ENCODE data around the gene GIMAP4.
"Not testable (repeated sequence)": the region's sequence is repeated elsewhere in the genome, so short reads cannot be mapped to it uniquely, and the experiment has no call there.

GIMAP4 gene

GRCh38 chr7:150567169-150567568 is at the start of gene GIMAP4:
Gene GIMAP4 (plus strand): TSS chr7:150567390. CDS start chr7:150569902, 2,512 bp downstream.
- H3K4me1 ChIP-seq (ENCODE audit: control insufficient read depth, insufficient read depth, low read length), result peaks cover 48% of the 10 kb centered on the region
- no peaks in the 10 kb centered on the region for H3K9me3 ChIP-seq (ENCODE audit: control insufficient read depth, insufficient read depth, low read length)
- no peak within 1 kb of the TSS for H3K9ac ChIP-seq (ENCODE audit: low read depth, low read length)
- H3K36me3 ChIP-seq (ENCODE audit: control insufficient read depth, insufficient read depth, low read length), result no peaks in the 10 kb centered on the region
- H3K27me3 ChIP-seq (ENCODE audit: control insufficient read depth, insufficient read depth, low read length), result no peaks in the 10 kb centered on the region
- H3K4me3 ChIP-seq (ENCODE audit: low read depth, low read length), result no peak within 1 kb of the TSS
- no peak within 1 kb of the TSS for H3K27ac ChIP-seq (ENCODE audit: low read depth, low read length)

GRCh38 chr7:150519310-150519709 is 47.9 kb upstream of the GIMAP4 start:
- H3K4me1 ChIP-seq (ENCODE audit: control insufficient read depth, insufficient read depth, low read length), result peaks cover 16% of the 10 kb centered on the region
- no peak overlapping the region for H3K27ac ChIP-seq (ENCODE audit: low read depth, low read length)
- no peaks in the 10 kb centered on the region for H3K36me3 ChIP-seq (ENCODE audit: control insufficient read depth, insufficient read depth, low read length)
- no peaks in the 10 kb centered on the region; the same call in 1 of the 2 replicates for H3K27me3 ChIP-seq (ENCODE audit: control insufficient read depth, insufficient read depth, low read length)
- H3K9ac ChIP-seq (ENCODE audit: low read depth, low read length), result no peak overlapping the region
- no peaks in the 10 kb centered on the region for H3K9me3 ChIP-seq (ENCODE audit: control insufficient read depth, insufficient read depth, low read length)
- no peak overlapping the region for H3K4me3 ChIP-seq (ENCODE audit: low read depth, low read length)

GRCh38 chr7:150520145-150520544 is 47.0 kb upstream of the GIMAP4 start:
- no peaks in the 10 kb centered on the region for H3K36me3 ChIP-seq (ENCODE audit: control insufficient read depth, insufficient read depth, low read length)
- H3K9me3 ChIP-seq (ENCODE audit: control insufficient read depth, insufficient read depth, low read length), result no peaks in the 10 kb centered on the region; the same call in 1 of the 2 replicates
- no peak overlapping the region for H3K9ac ChIP-seq (ENCODE audit: low read depth, low read length)
- no peak overlapping the region for H3K27ac ChIP-seq (ENCODE audit: low read depth, low read length)
- H3K4me1 ChIP-seq (ENCODE audit: control insufficient read depth, insufficient read depth, low read length), result peaks cover 16% of the 10 kb centered on the region
- no peaks in the 10 kb centered on the region; the same call in 1 of the 2 replicates for H3K27me3 ChIP-seq (ENCODE audit: control insufficient read depth, insufficient read depth, low read length)
- H3K4me3 ChIP-seq (ENCODE audit: low read depth, low read length), result no peak overlapping the region

- H3K9me3 ChIP-seq (ENCODE audit: control insufficient read depth, insufficient read depth, low read length); H3K9ac ChIP-seq (ENCODE audit: low read depth, low read length); H3K27me3 ChIP-seq (ENCODE audit: control insufficient read depth, insufficient read depth, low read length); H3K36me3 ChIP-seq (ENCODE audit: control insufficient read depth, insufficient read depth, low read length): not testable (repeated sequence)
- Histone ChIP-seq H3K27ac (ENCODE audit: low read depth, low read length) (peak overlapping the region; percentile 47), H3K4me3 (ENCODE audit: low read depth, low read length) (peak overlapping the region; percentile 5; the same call in 1 of the 2 replicates), H3K4me1 (ENCODE audit: control insufficient read depth, insufficient read depth, low read length) (peaks cover 16% of the 10 kb centered on the region)
These were observed 44.3 kb upstream of the GIMAP4 start for GRCh38 chr7:150522931-150523330.

GRCh38 chr7:150524018-150524417 is 43.2 kb upstream of the GIMAP4 start:
- H3K27ac ChIP-seq (ENCODE audit: low read depth, low read length), result no peak overlapping the region
- H3K4me1 ChIP-seq (ENCODE audit: control insufficient read depth, insufficient read depth, low read length), result peaks cover 16% of the 10 kb centered on the region
- no peaks in the 10 kb centered on the region for H3K36me3 ChIP-seq (ENCODE audit: control insufficient read depth, insufficient read depth, low read length)
- no peaks in the 10 kb centered on the region; the same call in 1 of the 2 replicates for H3K27me3 ChIP-seq (ENCODE audit: control insufficient read depth, insufficient read depth, low read length)
- no peaks in the 10 kb centered on the region; the same call in 1 of the 2 replicates for H3K9me3 ChIP-seq (ENCODE audit: control insufficient read depth, insufficient read depth, low read length)
- H3K9ac ChIP-seq (ENCODE audit: low read depth, low read length), result no peak overlapping the region
- no peak overlapping the region for H3K4me3 ChIP-seq (ENCODE audit: low read depth, low read length)

GRCh38 chr7:150531704-150532103 is 35.5 kb upstream of the GIMAP4 start:
- Histone ChIP-seq H3K4me3 (ENCODE audit: low read depth, low read length) (no peak overlapping the region), H3K4me1 (ENCODE audit: control insufficient read depth, insufficient read depth, low read length) (no peaks in the 10 kb centered on the region), H3K27me3 (ENCODE audit: control insufficient read depth, insufficient read depth, low read length) (no peaks in the 10 kb centered on the region), H3K9me3 (ENCODE audit: control insufficient read depth, insufficient read depth, low read length) (peaks cover 7% of the 10 kb centered on the region; the same call in 1 of the 2 replicates), H3K36me3 (ENCODE audit: control insufficient read depth, insufficient read depth, low read length) (no peaks in the 10 kb centered on the region), H3K27ac (ENCODE audit: low read depth, low read length) (no peak overlapping the region), H3K9ac (ENCODE audit: low read depth, low read length) (no peak overlapping the region)

- H3K27me3 ChIP-seq (ENCODE audit: control insufficient read depth, insufficient read depth, low read length), result no peaks in the 10 kb centered on the region
- no peaks in the 10 kb centered on the region for H3K36me3 ChIP-seq (ENCODE audit: control insufficient read depth, insufficient read depth, low read length)
- H3K4me1 ChIP-seq (ENCODE audit: control insufficient read depth, insufficient read depth, low read length), result no peaks in the 10 kb centered on the region
- peaks cover 13% of the 10 kb centered on the region for H3K9me3 ChIP-seq (ENCODE audit: control insufficient read depth, insufficient read depth, low read length)
- no peak overlapping the region for H3K27ac ChIP-seq (ENCODE audit: low read depth, low read length)
- H3K4me3 ChIP-seq (ENCODE audit: low read depth, low read length), result no peak overlapping the region
- no peak overlapping the region for H3K9ac ChIP-seq (ENCODE audit: low read depth, low read length)
These were observed 28.9 kb upstream of the GIMAP4 start for GRCh38 chr7:150538259-150538658.

- H3K36me3 ChIP-seq (ENCODE audit: control insufficient read depth, insufficient read depth, low read length), result no peaks in the 10 kb centered on the region
- no peak overlapping the region for H3K27ac ChIP-seq (ENCODE audit: low read depth, low read length)
- no peak overlapping the region for H3K9ac ChIP-seq (ENCODE audit: low read depth, low read length)
- no peaks in the 10 kb centered on the region for H3K4me1 ChIP-seq (ENCODE audit: control insufficient read depth, insufficient read depth, low read length)
- H3K9me3 ChIP-seq (ENCODE audit: control insufficient read depth, insufficient read depth, low read length), result peaks cover 10% of the 10 kb centered on the region
- H3K27me3 ChIP-seq (ENCODE audit: control insufficient read depth, insufficient read depth, low read length), result no peaks in the 10 kb centered on the region
- no peak overlapping the region for H3K4me3 ChIP-seq (ENCODE audit: low read depth, low read length)
These were observed 14.0 kb upstream of the GIMAP4 start for GRCh38 chr7:150553163-150553562.

- Histone ChIP-seq H3K4me1 (ENCODE audit: control insufficient read depth, insufficient read depth, low read length) (no peaks in the 10 kb centered on the region), H3K9me3 (ENCODE audit: control insufficient read depth, insufficient read depth, low read length) (peaks cover 21% of the 10 kb centered on the region), H3K27me3 (ENCODE audit: control insufficient read depth, insufficient read depth, low read length) (no peaks in the 10 kb centered on the region), H3K4me3 (ENCODE audit: low read depth, low read length) (no peak overlapping the region), H3K27ac (ENCODE audit: low read depth, low read length) (no peak overlapping the region), H3K36me3 (ENCODE audit: control insufficient read depth, insufficient read depth, low read length) (no peaks in the 10 kb centered on the region), H3K9ac (ENCODE audit: low read depth, low read length) (no peak overlapping the region)
These were observed 10.6 kb upstream of the GIMAP4 start for GRCh38 chr7:150556521-150557138.

- no peaks in the 10 kb centered on the region for H3K36me3 ChIP-seq (ENCODE audit: control insufficient read depth, insufficient read depth, low read length)
- H3K27ac ChIP-seq (ENCODE audit: low read depth, low read length), result no peak overlapping the region
- H3K9me3 ChIP-seq (ENCODE audit: control insufficient read depth, insufficient read depth, low read length), result peaks cover 19% of the 10 kb centered on the region
- no peaks in the 10 kb centered on the region for H3K27me3 ChIP-seq (ENCODE audit: control insufficient read depth, insufficient read depth, low read length)
- H3K4me3 ChIP-seq (ENCODE audit: low read depth, low read length), result no peak overlapping the region
- H3K9ac ChIP-seq (ENCODE audit: low read depth, low read length), result no peak overlapping the region
- peaks cover 22% of the 10 kb centered on the region for H3K4me1 ChIP-seq (ENCODE audit: control insufficient read depth, insufficient read depth, low read length)
These were observed 6.7 kb upstream of the GIMAP4 start for GRCh38 chr7:150560486-150560885.

- Histone ChIP-seq H3K27ac (ENCODE audit: low read depth, low read length) (no peak overlapping the region), H3K4me3 (ENCODE audit: low read depth, low read length) (no peak overlapping the region), H3K9me3 (ENCODE audit: control insufficient read depth, insufficient read depth, low read length) (peaks cover 19% of the 10 kb centered on the region), H3K4me1 (ENCODE audit: control insufficient read depth, insufficient read depth, low read length) (peaks cover 47% of the 10 kb centered on the region), H3K9ac (ENCODE audit: low read depth, low read length) (no peak overlapping the region), H3K36me3 (ENCODE audit: control insufficient read depth, insufficient read depth, low read length) (no peaks in the 10 kb centered on the region), H3K27me3 (ENCODE audit: control insufficient read depth, insufficient read depth, low read length) (no peaks in the 10 kb centered on the region)
These were observed 4.3 kb upstream of the GIMAP4 start for GRCh38 chr7:150562919-150563318.
